DMS 273 (cell line): Measurements from ENCODE around the gene MLLT10.
"Not testable (repeated sequence)": the region's sequence is repeated elsewhere in the genome, so short reads cannot be mapped to it uniquely, and the experiment has no call there.

Experiments used
- DNase-seq: peaks from one replicate; lab custom pipeline; 2025; ENCODE audit not compliant: unreplicated experiment; lab: John Stamatoyannopoulos, UW

MLLT10 gene

DNA sequence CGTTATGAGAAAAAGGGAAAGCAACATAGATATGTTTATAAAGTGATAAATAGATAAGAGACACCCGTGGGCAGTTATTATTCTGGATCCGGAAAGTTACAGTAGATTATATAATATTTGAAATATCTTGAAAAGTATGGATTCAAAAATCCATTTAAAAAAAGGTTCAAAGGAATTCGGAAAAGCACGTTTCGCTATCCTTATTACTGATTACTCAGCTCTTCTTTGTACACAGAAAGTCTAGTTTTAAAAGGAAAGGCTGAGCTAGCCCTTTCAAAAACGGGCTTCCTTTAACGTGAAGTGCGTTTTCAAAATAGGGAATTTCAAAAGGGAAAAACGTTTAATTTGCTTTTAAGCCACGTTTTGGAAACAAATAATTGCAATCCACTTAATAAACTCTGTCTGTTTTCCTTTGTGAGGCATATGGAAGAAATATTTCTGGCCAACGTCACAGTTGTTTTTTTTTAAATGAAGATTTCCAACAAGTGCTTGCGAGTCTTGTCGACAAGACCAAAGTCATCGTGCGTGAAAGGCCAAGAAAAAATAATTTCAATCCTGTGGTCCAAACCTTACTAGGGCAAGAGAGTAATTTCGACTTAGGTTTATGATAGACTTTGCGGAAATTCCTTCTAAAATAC lies 6.3 kb upstream of the MLLT10 start:
- DNase-seq, result peak; percentile 57

DNA sequence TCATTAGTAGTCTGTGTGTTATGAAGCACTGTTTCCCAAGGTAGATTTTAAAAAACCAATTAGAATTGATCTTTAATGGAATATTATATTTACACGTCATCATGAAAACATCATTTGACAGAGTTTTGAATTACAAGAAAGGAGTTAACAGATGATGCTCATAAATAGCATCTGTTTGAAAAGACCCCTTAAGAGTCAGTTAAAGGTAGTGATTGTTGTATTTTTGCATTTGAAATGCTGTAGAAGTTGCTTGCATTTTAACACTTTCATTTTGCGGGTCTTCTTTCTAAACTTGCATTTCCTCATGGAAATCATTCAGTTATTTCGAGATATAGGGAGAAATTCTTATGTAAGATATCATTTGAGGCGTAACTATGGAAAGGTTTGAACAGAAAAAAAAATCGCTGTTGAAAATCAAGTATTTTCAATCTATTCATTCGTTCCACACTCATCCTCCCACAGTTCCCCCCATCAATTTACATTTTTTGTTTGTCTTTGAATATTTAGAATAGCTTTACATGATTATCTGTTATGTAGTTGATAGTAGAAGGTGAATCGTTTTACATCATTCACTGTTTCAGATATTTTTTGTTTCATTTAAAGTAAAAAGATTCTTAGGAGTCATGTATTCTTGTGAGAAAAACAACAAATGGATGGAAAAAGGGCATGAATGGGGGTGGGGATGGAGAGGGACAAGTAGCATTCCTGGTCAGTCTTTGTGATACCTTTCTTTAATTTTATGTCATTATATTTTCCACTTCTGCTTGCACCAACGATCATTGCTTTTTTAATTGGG lies 5.6 kb upstream of the MLLT10 start:
- peak; percentile 25 for DNase-seq

- DNase-seq, result peak; percentile 42
These were observed 4.8 kb upstream of the MLLT10 start for GRCh38 chr10:21529032-21529910.

GRCh38 chr10:21530168-21530567 lies 3.9 kb upstream of the MLLT10 start:
- no peak for DNase-seq

DNA sequence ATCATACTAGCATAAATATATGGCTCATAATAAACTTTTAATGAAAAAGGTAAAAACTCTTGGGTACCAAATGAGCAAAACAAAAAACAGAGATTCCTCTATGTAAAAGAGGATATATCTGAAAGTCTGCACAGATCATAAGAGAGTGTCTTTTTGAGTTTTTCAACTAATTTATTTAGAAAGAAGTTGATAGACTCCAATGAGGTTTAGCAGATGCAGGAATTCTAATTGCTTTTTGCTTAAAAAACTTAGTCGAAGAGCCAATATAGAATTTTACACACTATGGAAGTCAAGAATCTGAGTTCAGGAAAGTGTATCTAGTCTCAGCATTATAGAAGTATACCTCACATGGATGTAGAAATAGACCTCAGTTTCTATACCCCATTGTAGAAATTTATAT lies 3.4 kb upstream of the MLLT10 start:
- DNase-seq, result peak; percentile 14

- peak; percentile 14 for DNase-seq
These were observed 2.9 kb upstream of the MLLT10 start for GRCh38 chr10:21531164-21531563.

DNA sequence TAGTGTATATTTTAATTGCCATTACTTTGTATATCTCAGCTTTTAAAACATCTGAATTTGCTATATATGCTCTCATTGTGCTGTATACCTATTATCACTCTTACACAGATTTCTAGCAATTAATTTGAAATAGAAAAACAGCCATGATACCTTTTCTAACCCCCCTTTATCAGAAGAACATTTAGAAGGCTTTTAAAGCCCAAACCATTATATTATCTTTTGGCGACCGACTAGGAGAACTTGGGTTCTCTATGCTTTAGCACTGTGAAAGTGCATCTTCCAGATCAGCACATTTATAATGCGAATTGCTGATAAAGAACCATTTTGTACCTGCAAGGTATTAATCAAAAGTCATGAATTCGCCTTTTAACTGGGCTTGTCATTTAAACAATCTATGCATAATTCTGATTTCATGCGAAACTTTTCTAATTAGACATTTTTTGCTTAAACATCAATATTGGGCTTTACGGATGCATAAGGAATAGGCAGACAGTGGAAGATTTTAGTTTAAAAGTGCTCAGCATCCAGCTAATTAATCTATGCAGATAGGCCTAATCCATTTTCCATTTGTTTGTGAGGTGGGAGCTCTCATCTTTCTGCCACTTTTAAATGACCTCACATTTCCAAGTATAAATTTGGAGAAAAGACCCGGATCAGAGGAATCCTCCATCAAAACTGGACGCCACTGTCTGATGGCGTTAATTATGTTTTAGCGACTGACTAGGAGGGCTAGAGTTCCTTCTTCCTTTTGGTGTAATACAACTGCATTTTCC lies 1.2 kb upstream of the MLLT10 start:
- peak; percentile 44 for DNase-seq

GRCh38 chr10:21534280-21534586 lies 201 bp downstream of the MLLT10 start:
- no peak for DNase-seq

- peak; percentile 60 for DNase-seq
These were observed 817 bp downstream of the MLLT10 start for GRCh38 chr10:21534604-21535493.

GRCh38 chr10:21535494-21535965 lies 1.5 kb downstream of the MLLT10 start:
- DNase-seq, result no peak

DNA sequence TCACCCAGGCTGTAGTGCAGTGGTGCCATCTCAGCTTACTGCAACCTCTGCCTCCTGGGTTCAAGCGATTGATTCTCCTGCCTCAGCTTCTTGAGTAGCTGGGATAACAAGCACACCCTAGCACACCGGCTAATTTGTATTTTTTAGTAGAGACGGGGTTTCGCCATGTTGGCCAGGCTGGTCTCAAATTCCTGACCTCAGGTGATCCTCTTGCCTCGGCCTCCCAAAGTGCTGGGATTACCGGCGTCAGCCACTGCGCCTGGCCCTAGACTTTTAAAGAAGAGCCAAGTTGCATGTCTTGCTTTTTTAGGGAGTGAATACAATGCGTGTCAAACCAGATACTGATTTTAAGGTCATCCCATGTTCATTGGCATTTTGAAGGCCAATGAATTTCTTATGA lies 1.9 kb downstream of the MLLT10 start:
- not testable (repeated sequence) for DNase-seq

DNA sequence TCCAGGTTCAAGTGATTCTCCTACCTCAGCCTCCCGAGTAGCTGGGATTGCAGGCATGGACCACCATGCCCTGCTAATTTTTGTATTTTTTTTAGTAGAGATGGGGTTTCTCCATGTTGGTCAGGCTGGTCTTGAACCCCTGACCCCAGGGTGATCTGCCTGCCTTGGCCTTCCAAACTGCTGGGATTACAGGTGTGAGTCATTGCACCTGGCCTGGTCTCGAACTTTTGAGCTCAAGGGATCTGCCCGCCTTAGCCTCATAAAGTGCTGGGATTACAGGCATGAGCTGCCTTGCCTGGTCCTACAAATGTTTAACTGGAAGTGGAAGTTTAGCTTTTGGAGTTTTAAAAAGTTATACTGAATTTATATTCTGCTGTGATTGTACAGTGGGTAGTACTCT lies 2.8 kb downstream of the MLLT10 start:
- no peak for DNase-seq

- not testable (repeated sequence) for DNase-seq
These were observed 6.7 kb downstream of the MLLT10 start for GRCh38 chr10:21540701-21541100.

- DNase-seq, result no peak
These were observed 13.2 kb downstream of the MLLT10 start for GRCh38 chr10:21547246-21547645.

- DNase-seq, result no peak
These were observed 18.6 kb downstream of the MLLT10 start for GRCh38 chr10:21552638-21553037.

DNA sequence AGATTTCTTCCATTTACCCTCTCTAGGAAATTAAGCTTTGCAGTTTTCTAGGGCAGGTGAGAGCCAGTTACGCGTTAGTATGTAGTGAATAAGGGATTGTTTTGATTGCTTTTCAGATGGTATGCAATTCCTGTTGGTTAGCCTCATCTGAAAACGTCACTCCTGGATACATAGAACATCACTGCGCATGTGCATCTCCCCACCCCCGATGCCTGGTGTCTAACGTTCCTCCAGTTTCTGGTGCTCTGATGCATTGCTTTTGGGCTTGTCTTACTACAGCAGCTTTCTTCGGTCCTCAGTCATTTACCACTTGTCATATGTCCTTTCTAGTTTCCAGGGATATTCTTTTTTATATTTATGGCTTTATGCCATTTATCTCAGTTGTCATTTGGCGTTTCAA lies 22.5 kb downstream of the MLLT10 start:
- no peak for DNase-seq

GRCh38 chr10:21558984-21559383 lies 25.0 kb downstream of the MLLT10 start:
- not testable (repeated sequence) for DNase-seq

DNA sequence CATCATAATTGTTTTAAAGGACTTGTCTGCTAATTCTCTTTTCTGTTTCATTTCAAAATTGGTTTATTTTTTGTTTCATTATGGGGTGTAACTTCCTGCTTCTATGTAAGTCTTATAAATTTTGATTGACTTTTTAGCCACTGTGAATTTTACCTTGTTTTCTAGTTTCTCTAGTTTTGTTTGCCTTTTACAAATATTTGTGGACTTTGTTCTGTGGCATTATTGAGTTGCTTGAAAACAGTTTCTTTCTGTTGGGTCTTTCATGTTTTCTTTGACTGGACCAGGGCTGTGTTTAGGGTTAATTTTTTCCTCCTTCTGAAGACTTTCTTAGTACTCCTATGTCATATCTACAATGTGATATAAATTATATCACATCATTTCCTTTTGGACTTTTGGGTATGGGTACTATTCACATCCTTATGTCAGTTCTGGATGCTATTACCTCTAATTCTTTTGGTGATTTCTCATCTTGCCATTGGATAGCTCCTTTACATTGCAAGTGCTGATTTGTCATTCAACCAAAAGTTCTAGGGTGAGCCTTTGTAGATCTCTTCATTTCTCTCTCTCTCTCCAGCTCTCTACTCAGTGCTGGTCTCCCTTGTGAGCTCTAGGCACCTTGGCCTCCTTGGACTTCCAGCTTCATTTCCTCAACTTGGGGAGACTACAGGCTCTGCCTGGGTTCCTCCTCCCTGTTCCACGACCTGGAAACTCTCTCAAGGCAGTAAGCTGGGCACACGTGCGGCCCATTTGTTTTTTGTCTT lies 36.9 kb downstream of the MLLT10 start:
- no peak for DNase-seq

DNA sequence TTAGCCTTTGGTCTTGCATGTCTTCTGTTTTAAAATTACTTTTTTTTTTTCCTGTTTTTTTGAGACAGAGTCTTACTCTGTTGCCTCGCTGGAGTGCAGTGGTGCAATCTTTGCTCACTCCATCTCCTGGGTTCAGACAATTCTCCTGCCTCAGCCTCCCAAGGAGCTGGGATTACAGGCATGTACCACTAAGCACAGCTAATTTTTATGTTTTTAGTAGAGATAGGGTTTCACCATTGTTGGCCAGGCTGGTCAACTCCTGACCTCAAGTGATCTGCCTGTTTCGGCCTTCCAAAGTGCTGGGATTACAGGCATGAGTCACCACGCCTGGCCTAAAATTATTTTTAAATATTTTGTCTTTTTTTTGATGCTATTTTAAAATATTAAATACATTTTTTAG lies 38.5 kb downstream of the MLLT10 start:
- no peak for DNase-seq
